C4-2B (cell line): ENCODE data around the gene C16orf74.

Experiments
- ZFX ChIP-seq: fragments of 450-650 bp; IDR thresholded peaks from 2 replicates; pipeline ENCODE4 v1.6.1; 2017
- TF ChIP-seq, protein P1 (sequence below): fragments of 450-650 bp; conservative IDR thresholded peaks from 2 replicates; pipeline ENCODE4 v1.5.1; 2017; ENCODE audit warnings: mild to moderate bottlenecking

DNA sequence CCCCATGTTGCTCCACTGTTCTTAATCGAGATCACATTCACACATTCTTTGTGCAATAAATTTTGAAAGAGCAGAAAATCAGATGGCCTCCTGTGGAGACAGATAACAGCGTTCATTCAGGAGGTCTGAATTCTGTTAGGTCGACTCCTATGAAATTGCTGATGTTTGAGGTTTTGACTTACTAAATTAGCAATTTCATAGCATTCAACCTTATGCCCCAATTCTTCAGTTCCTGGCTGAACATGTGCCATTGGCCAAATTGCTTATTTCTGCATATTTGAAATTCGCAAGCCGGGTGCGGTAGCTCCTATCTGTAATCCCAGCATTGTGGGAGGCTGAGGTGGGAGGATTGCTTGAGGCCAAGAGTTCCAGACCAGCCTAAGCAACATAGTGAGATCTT lies 22.1 kb upstream of the C16orf74 start:
- TF ChIP-seq, protein P1, sequence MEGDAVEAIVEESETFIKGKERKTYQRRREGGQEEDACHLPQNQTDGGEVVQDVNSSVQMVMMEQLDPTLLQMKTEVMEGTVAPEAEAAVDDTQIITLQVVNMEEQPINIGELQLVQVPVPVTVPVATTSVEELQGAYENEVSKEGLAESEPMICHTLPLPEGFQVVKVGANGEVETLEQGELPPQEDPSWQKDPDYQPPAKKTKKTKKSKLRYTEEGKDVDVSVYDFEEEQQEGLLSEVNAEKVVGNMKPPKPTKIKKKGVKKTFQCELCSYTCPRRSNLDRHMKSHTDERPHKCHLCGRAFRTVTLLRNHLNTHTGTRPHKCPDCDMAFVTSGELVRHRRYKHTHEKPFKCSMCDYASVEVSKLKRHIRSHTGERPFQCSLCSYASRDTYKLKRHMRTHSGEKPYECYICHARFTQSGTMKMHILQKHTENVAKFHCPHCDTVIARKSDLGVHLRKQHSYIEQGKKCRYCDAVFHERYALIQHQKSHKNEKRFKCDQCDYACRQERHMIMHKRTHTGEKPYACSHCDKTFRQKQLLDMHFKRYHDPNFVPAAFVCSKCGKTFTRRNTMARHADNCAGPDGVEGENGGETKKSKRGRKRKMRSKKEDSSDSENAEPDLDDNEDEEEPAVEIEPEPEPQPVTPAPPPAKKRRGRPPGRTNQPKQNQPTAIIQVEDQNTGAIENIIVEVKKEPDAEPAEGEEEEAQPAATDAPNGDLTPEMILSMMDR: no peak
- no peak for TF ChIP-seq ZFX
